Neutrophil (primary cell): ENCODE data around the gene PTPRZ1.

Experiments
- H3K27ac ChIP-seq: fragments of 200-600 bp; sonication (generic); 2 replicates; pipeline ENCODE4 v1.5.1; 2016; ENCODE audit warnings: mild to moderate bottlenecking, moderate library complexity
- H3K27me3 ChIP-seq: fragments of 200-600 bp; sonication (generic); 2 replicates; pipeline ENCODE4 v1.6.0; 2016; ENCODE audit warnings: mild to moderate bottlenecking
- H3K36me3 ChIP-seq: fragments of 200-600 bp; sonication (generic); 2 replicates; pipeline ENCODE4 v1.5.1; 2017
- H3K4me1 ChIP-seq, 2 experiments: fragments of 200-600 bp in 1 of 2; sonication (generic) in 1 of 2; 1 replicate in 1 of 2; 2 replicates in 1 of 2; pipeline versions ENCODE4 v1.5.1 to v1.6.1; 2013 to 2016; ENCODE audit warnings: low read depth in 1 of 2, low read length in 1 of 2, mild to moderate bottlenecking in 1 of 2, moderate library complexity in 1 of 2; ENCODE audit not compliant: control insufficient read depth in 1 of 2, insufficient read depth in 1 of 2
- H3K4me3 ChIP-seq, 2 experiments: fragments of 200-600 bp in 1 of 2; sonication (generic) in 1 of 2; 1 replicate in 1 of 2; 2 replicates in 1 of 2; pipeline ENCODE4 v1.5.1; 2013 to 2016; ENCODE audit warnings: low read depth in 1 of 2, low read length in 1 of 2, mild to moderate bottlenecking in 1 of 2, moderate library complexity in 1 of 2
- H3K9me3 ChIP-seq: fragments of 200-600 bp; sonication (generic); 2 replicates; pipeline ENCODE4 v1.5.1; 2016
- TF ChIP-seq, protein P1 (sequence below): fragments of 200-600 bp; sonication (generic); IDR thresholded peaks from 2 replicates; pipeline ENCODE4 v1.5.1; 2016; ENCODE audit warnings: antibody characterized with exemption

Gene PTPRZ1

GRCh38 chr7:122072924-122073599 is 200.1 kb downstream of the PTPRZ1 start:
- no peaks in the 10 kb centered on the region for H3K27me3 ChIP-seq
- no peaks in the 10 kb centered on the region for H3K36me3 ChIP-seq
- no peaks in the 10 kb centered on the region for H3K4me1 ChIP-seq
- no peak overlapping the region for H3K4me3 ChIP-seq
- TF ChIP-seq, protein P1, sequence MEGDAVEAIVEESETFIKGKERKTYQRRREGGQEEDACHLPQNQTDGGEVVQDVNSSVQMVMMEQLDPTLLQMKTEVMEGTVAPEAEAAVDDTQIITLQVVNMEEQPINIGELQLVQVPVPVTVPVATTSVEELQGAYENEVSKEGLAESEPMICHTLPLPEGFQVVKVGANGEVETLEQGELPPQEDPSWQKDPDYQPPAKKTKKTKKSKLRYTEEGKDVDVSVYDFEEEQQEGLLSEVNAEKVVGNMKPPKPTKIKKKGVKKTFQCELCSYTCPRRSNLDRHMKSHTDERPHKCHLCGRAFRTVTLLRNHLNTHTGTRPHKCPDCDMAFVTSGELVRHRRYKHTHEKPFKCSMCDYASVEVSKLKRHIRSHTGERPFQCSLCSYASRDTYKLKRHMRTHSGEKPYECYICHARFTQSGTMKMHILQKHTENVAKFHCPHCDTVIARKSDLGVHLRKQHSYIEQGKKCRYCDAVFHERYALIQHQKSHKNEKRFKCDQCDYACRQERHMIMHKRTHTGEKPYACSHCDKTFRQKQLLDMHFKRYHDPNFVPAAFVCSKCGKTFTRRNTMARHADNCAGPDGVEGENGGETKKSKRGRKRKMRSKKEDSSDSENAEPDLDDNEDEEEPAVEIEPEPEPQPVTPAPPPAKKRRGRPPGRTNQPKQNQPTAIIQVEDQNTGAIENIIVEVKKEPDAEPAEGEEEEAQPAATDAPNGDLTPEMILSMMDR = no peak
- H3K9me3 ChIP-seq = no peaks in the 10 kb centered on the region
- no peak overlapping the region for H3K27ac ChIP-seq

DNA sequence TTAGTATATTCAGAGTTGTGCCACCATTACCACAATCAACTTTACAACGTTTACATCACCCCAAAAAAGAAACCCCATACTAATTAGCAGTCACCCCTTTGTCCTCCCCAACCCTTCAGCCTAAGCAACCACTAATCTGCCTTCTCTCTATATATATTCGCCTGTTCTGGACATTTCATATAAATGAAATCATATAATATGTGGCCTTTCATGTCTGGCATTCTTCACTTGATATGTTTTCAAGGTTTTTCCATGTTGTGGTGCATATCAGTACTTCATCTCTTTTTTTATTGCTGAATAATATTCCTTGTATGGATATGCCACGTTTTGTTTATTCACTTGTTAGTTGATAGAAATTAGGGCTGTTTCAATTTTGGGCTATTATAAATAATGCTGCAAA is 200.7 kb downstream of the PTPRZ1 start:
- Histone ChIP-seq H3K4me3 (no peak overlapping the region), H3K9me3 (no peaks in the 10 kb centered on the region), H3K4me1 (no peaks in the 10 kb centered on the region), H3K27ac (no peak overlapping the region), H3K36me3 (no peaks in the 10 kb centered on the region), H3K27me3 (no peaks in the 10 kb centered on the region)
- TF ChIP-seq, protein P1 = no peak

- Histone ChIP-seq H3K4me1 (no peaks in the 10 kb centered on the region), H3K36me3 (no peaks in the 10 kb centered on the region), H3K27ac (no peak overlapping the region), H3K4me3 (no peak overlapping the region), H3K27me3 (no peaks in the 10 kb centered on the region), H3K9me3 (no peaks in the 10 kb centered on the region)
- TF ChIP-seq, protein P1 = no peak
Observed at GRCh38 chr7:122082160-122082559, 209.2 kb downstream of the PTPRZ1 start.

GRCh38 chr7:122082670-122083069 is 209.7 kb downstream of the PTPRZ1 start:
- Histone ChIP-seq H3K4me3 (no peak overlapping the region), H3K36me3 (no peaks in the 10 kb centered on the region), H3K27ac (no peak overlapping the region)

GRCh38 chr7:122092964-122093797 is 220.2 kb downstream of the PTPRZ1 start:
- H3K27ac ChIP-seq = no peak overlapping the region
- no peaks in the 10 kb centered on the region for H3K9me3 ChIP-seq
- TF ChIP-seq, protein P1 = no peak

More at GRCh38 chr7:122082670-122083069, 209.7 kb downstream of the PTPRZ1 start:
- Histone ChIP-seq H3K9me3 (no peaks in the 10 kb centered on the region), H3K27me3 (no peaks in the 10 kb centered on the region), H3K4me1 (no peaks in the 10 kb centered on the region)
- TF ChIP-seq, protein P1 = no peak

More at GRCh38 chr7:122092964-122093797, 220.2 kb downstream of the PTPRZ1 start:
- Histone ChIP-seq H3K27me3 (no peaks in the 10 kb centered on the region), H3K4me3 (no peak overlapping the region), H3K4me1 (no peaks in the 10 kb centered on the region), H3K36me3 (no peaks in the 10 kb centered on the region)
